Activated CD4-positive, alpha-beta T cell treated with anti-CD3 and anti-CD28 coated beads, Interleukin-2, Interleukin-6, amounts not matched to agents 100 ng/mL and 50 ng/mL, durations not matched to agents 16 hours and 8 hours (primary cell): ENCODE measurements around the gene UBASH3A.

ENCODE experiments used
- DNase-seq: peaks from one replicate; pipeline ENCODE4 v3.0.0-alpha.2; 2020

The UBASH3A gene

GRCh38 chr21:42471716-42472330 lies 68.1 kb downstream of the UBASH3A start:
- DNase-seq: no peak

GRCh38 chr21:42472521-42472920 lies 68.8 kb downstream of the UBASH3A start:
- no peak for DNase-seq

GRCh38 chr21:42473498-42474042 lies 69.9 kb downstream of the UBASH3A start:
- DNase-seq: no peak

- no peak for DNase-seq
Measured at GRCh38 chr21:42474043-42474831, 70.5 kb downstream of the UBASH3A start.

GRCh38 chr21:42475036-42475435 lies 71.3 kb downstream of the UBASH3A start:
- no peak for DNase-seq

GRCh38 chr21:42475526-42476387 lies 72.1 kb downstream of the UBASH3A start:
- DNase-seq: no peak

- no peak for DNase-seq
Measured at GRCh38 chr21:42476388-42477331, 73.0 kb downstream of the UBASH3A start.

GRCh38 chr21:42478504-42478903 lies 74.8 kb downstream of the UBASH3A start:
- no peak for DNase-seq

- DNase-seq: no peak
Measured at GRCh38 chr21:42479582-42479981, 75.9 kb downstream of the UBASH3A start.

- no peak for DNase-seq
Measured at GRCh38 chr21:42480736-42481135, 77.0 kb downstream of the UBASH3A start.

- no peak for DNase-seq
Measured at GRCh38 chr21:42481169-42481568, 77.5 kb downstream of the UBASH3A start.

- no peak for DNase-seq
Measured at GRCh38 chr21:42484966-42485365, 81.3 kb downstream of the UBASH3A start.

GRCh38 chr21:42486072-42486471 lies 82.4 kb downstream of the UBASH3A start:
- no peak for DNase-seq

GRCh38 chr21:42486531-42486930 lies 82.8 kb downstream of the UBASH3A start:
- no peak for DNase-seq

- DNase-seq: no peak
Measured at GRCh38 chr21:42489006-42489563, 85.4 kb downstream of the UBASH3A start.

GRCh38 chr21:42489991-42490390 lies 86.3 kb downstream of the UBASH3A start:
- no peak for DNase-seq

- DNase-seq: no peak
Measured at GRCh38 chr21:42490720-42491119, 87.0 kb downstream of the UBASH3A start.

- no peak for DNase-seq
Measured at GRCh38 chr21:42491328-42491727, 87.6 kb downstream of the UBASH3A start.

- no peak for DNase-seq
Measured at GRCh38 chr21:42492201-42492600, 88.5 kb downstream of the UBASH3A start.

- DNase-seq: no peak
Measured at GRCh38 chr21:42493109-42494060, 89.7 kb downstream of the UBASH3A start.

- DNase-seq: no peak
Measured at GRCh38 chr21:42495027-42495426, 91.3 kb downstream of the UBASH3A start.
